Skin of body (tissue), 2 donors: ENCODE data around the gene MIF4GD. TPM values are rescaled to one million over a fixed set of nuclear protein-coding genes. Genes with fewer than 3 reads are reported as not detected.
"Not testable (repeated sequence)": the region's sequence is repeated elsewhere in the genome, so short reads cannot be mapped to it uniquely, and the experiment has no call there.

ENCODE experiments used
- DNase-seq: peaks from one replicate; lab custom pipeline; 2025; lab: John Stamatoyannopoulos, UW
- total RNA-seq: library from RNA; depleted of rRNA; stranded (reverse); fragments of >200 nt; gene quantifications from one replicate; pipeline ENCODE4 v1.2.3, GENCODE V29; 2014

MIF4GD gene
- 7.4 TPM for total RNA-seq

- no peak for DNase-seq
These were observed at the start of gene MIF4GD for GRCh38 chr17:75270966-75271232. Gene MIF4GD, minus strand, starts transcription at chr17:75271231. Its CDS starts 1,036 bp downstream, at chr17:75270195.

GRCh38 chr17:75319904-75320691 lies 49.1 kb upstream of the MIF4GD start:
- DNase-seq, result no peak

GRCh38 chr17:75318615-75319222 lies 47.7 kb upstream of the MIF4GD start:
- DNase-seq, result no peak

GRCh38 chr17:75318211-75318610 lies 47.2 kb upstream of the MIF4GD start:
- no peak for DNase-seq

- no peak for DNase-seq
These were observed 46.6 kb upstream of the MIF4GD start for GRCh38 chr17:75317671-75318070.

GRCh38 chr17:75316253-75316652 lies 45.2 kb upstream of the MIF4GD start:
- DNase-seq, result no peak

GRCh38 chr17:75315541-75316243 lies 44.7 kb upstream of the MIF4GD start:
- DNase-seq, result no peak

GRCh38 chr17:75313941-75314551 lies 43.0 kb upstream of the MIF4GD start:
- DNase-seq, result no peak

GRCh38 chr17:75308732-75309629 lies 38.0 kb upstream of the MIF4GD start:
- DNase-seq, result no peak

- no peak for DNase-seq
These were observed 37.1 kb upstream of the MIF4GD start for GRCh38 chr17:75307957-75308731.

- no peak for DNase-seq
These were observed 30.6 kb upstream of the MIF4GD start for GRCh38 chr17:75301502-75302206.

- DNase-seq, result no peak
These were observed 30.0 kb upstream of the MIF4GD start for GRCh38 chr17:75301049-75301448.

- DNase-seq, result no peak
These were observed 29.2 kb upstream of the MIF4GD start for GRCh38 chr17:75300280-75300679.

- DNase-seq, result no peak
These were observed 24.4 kb upstream of the MIF4GD start for GRCh38 chr17:75295201-75296158.

GRCh38 chr17:75292810-75293448 lies 21.9 kb upstream of the MIF4GD start:
- not testable (repeated sequence) for DNase-seq

GRCh38 chr17:75289832-75290337 lies 18.9 kb upstream of the MIF4GD start:
- peak; percentile 87 for DNase-seq

GRCh38 chr17:75289115-75289831 lies 18.2 kb upstream of the MIF4GD start, which contains the start of gene SLC25A19:
Gene SLC25A19, minus strand, starts transcription at chr17:75289433. Its CDS starts 2,669 bp downstream, at chr17:75286764.
- peak; percentile 98 for DNase-seq
